Neuronal stem cell (in vitro differentiated cells): ENCODE data around the gene CFAP92.

Experiments
- DNase-seq: peaks from one replicate; pipeline ENCODE4 v3.0.0-alpha.2; 2013; ENCODE audit warnings: low spot score
- H2AFZ ChIP-seq: one replicate; pipeline ENCODE4 v1.6.1; 2013; ENCODE audit warnings: mild to moderate bottlenecking, low read length, inconsistent platforms
- H2AK5ac ChIP-seq: 2 replicates; pipeline ENCODE4 v1.6.1; 2013; ENCODE audit warnings: low read depth, mild to moderate bottlenecking, inconsistent platforms, low read length, moderate library complexity, mixed read lengths
- H2BK120ac ChIP-seq: 2 replicates; pipeline ENCODE4 v1.6.1; 2013; ENCODE audit warnings: low read depth, mild to moderate bottlenecking, inconsistent platforms, low read length, moderate library complexity, mixed read lengths
- H2BK12ac ChIP-seq: one replicate; pipeline ENCODE4 v1.6.1; 2013; ENCODE audit warnings: low read length, inconsistent platforms
- H2BK15ac ChIP-seq: 2 replicates; pipeline ENCODE4 v1.6.1; 2013; ENCODE audit warnings: mild to moderate bottlenecking, low read length, inconsistent platforms, mixed read lengths
- H2BK5ac ChIP-seq: one replicate; pipeline ENCODE4 v1.6.1; 2013; ENCODE audit warnings: inconsistent platforms, mild to moderate bottlenecking, low read length, moderate library complexity
- H3K14ac ChIP-seq: one replicate; pipeline ENCODE4 v1.6.1; 2013; ENCODE audit warnings: low read length, inconsistent platforms
- H3K18ac ChIP-seq: 2 replicates; pipeline ENCODE4 v1.6.1; 2013; ENCODE audit warnings: low read length, inconsistent platforms
- H3K23ac ChIP-seq: 2 replicates; pipeline ENCODE4 v1.6.1; 2013; ENCODE audit warnings: low read depth, mild to moderate bottlenecking, mixed read lengths, low read length, inconsistent platforms; ENCODE audit not compliant: poor library complexity
- H3K27ac ChIP-seq: replicated peaks from 3 replicates; pipeline ENCODE4 v1.5.1; 2013; ENCODE audit warnings: low read length, inconsistent platforms
- H3K27me3 ChIP-seq, 3 experiments: 2 replicates each; pipeline ENCODE4 v1.6.1; 2013; ENCODE audit warnings: low read length in 3 of 3, mild to moderate bottlenecking in 2 of 3, inconsistent platforms in 1 of 3, low read depth in 1 of 3, mixed read lengths in 1 of 3, moderate library complexity in 1 of 3; ENCODE audit not compliant: control insufficient read depth in 3 of 3, insufficient read depth in 3 of 3
- H3K36me3 ChIP-seq, 2 donors: replicated peaks in 1 of 2; 2 replicates each; pipeline ENCODE4 v1.6.1; 2013; ENCODE audit warnings: low read length in 2 of 2; ENCODE audit not compliant: control insufficient read depth in 2 of 2, insufficient read depth in 2 of 2
- H3K4ac ChIP-seq: 2 replicates; pipeline ENCODE4 v1.6.1; 2013; ENCODE audit warnings: inconsistent platforms, mild to moderate bottlenecking, low read length, moderate library complexity
- H3K4me1 ChIP-seq, 2 donors: 1 replicate in 1 of 2; 2 replicates in 1 of 2; pipeline ENCODE4 v1.6.1; 2013; ENCODE audit warnings: low read length in 2 of 2, low read depth in 1 of 2; ENCODE audit not compliant: control insufficient read depth in 2 of 2, insufficient read depth in 1 of 2
- H3K4me2 ChIP-seq: one replicate; pipeline ENCODE4 v1.6.1; 2013; ENCODE audit warnings: mild to moderate bottlenecking, low read length, inconsistent platforms; ENCODE audit not compliant: insufficient read depth, poor library complexity, severe bottlenecking
- H3K4me3 ChIP-seq, 2 donors: 2 replicates each; pipeline ENCODE4 v1.5.1; 2013; ENCODE audit warnings: low read length in 2 of 2, mild to moderate bottlenecking in 2 of 2, inconsistent platforms in 1 of 2, moderate library complexity in 1 of 2
- H3K79me1 ChIP-seq: one replicate; pipeline ENCODE4 v1.6.1; 2013; ENCODE audit warnings: low read depth, mild to moderate bottlenecking, inconsistent platforms, low read length, moderate library complexity
- H3K9ac ChIP-seq: one replicate; pipeline ENCODE4 v1.6.1; 2013; ENCODE audit warnings: mild to moderate bottlenecking, low read depth, low read length, inconsistent platforms; ENCODE audit not compliant: poor library complexity
- H3K9me3 ChIP-seq, 2 donors: replicated peaks in 1 of 2; 2 replicates each; pipeline versions ENCODE3 to v1.6.1; 2013; ENCODE audit warnings: low read length in 2 of 2, mild to moderate bottlenecking in 2 of 2, inconsistent platforms in 1 of 2, low read depth in 1 of 2, mixed read lengths in 1 of 2, moderate library complexity in 1 of 2; ENCODE audit not compliant: control insufficient read depth in 2 of 2, insufficient read depth in 1 of 2
- H4K8ac ChIP-seq: one replicate; pipeline ENCODE4 v1.6.1; 2013; ENCODE audit warnings: low read depth, mild to moderate bottlenecking, inconsistent platforms, low read length, moderate library complexity
- H4K91ac ChIP-seq: one replicate; pipeline ENCODE4 v1.6.1; 2013; ENCODE audit warnings: low read length, low read depth, mild to moderate bottlenecking, inconsistent platforms; ENCODE audit not compliant: poor library complexity
- WGBS, 2 donors: extraction: QIAGEN DNeasy Blood & Tissue Kit; methylation state at CpG; one replicate each; pipeline ENCODE4 v1.1.7; 2013; ENCODE audit warnings: missing lambda C conversion rate in 2 of 2, mixed read lengths in 1 of 2; ENCODE audit not compliant: insufficient read length in 2 of 2, insufficient replicate concordance in 1 of 2; ENCODE audit errors: extremely low coverage in 2 of 2; 5-methylcytosine and 5-hydroxymethylcytosine counted together

The CFAP92 gene

GRCh38 chr3:129006864-129007263 is 13.0 kb upstream of the CFAP92 start:
- peaks cover 0 to 74% of the 10 kb centered on the region in 2 donors for H3K36me3 ChIP-seq
- H3K9ac ChIP-seq: no peak overlapping the region
- H2AFZ ChIP-seq: no peak overlapping the region
- no peak overlapping the region for H2BK15ac ChIP-seq
- no peak overlapping the region for H3K4me3 ChIP-seq
- H4K91ac ChIP-seq: no peak overlapping the region
- no peak overlapping the region for H2AK5ac ChIP-seq
- H3K27ac ChIP-seq: no peak overlapping the region
- DNase-seq: no peak
- peaks cover 13 to 29% of the 10 kb centered on the region in 2 donors for H3K4me1 ChIP-seq
- no peak overlapping the region for H3K23ac ChIP-seq
- H3K4me2 ChIP-seq: no peak overlapping the region
- no peak overlapping the region for H3K4ac ChIP-seq
- H2BK12ac ChIP-seq: no peak overlapping the region
- WGBS, 2 donors: no CpG with 5 or more reads among the region's 3 CpGs
- no peak overlapping the region for H3K14ac ChIP-seq
- H4K8ac ChIP-seq: no peak overlapping the region
- peaks cover 2% of the 10 kb centered on the region for H3K79me1 ChIP-seq
- H3K18ac ChIP-seq: no peak overlapping the region
- H2BK5ac ChIP-seq: no peak overlapping the region
- H2BK120ac ChIP-seq: no peak overlapping the region
- peaks cover 0 to 33% (median 17%) of the 10 kb centered on the region in 3 experiments for H3K27me3 ChIP-seq
- peaks cover 0 to 3% of the 10 kb centered on the region in 2 donors for H3K9me3 ChIP-seq

GRCh38 chr3:129005526-129006303 is 11.8 kb upstream of the CFAP92 start:
- WGBS, 2 donors: no CpG with 5 or more reads among the region's 4 CpGs
- no peak overlapping the region for H3K4me3 ChIP-seq

GRCh38 chr3:129004639-129005295 is 10.9 kb upstream of the CFAP92 start:
- Histone ChIP-seq H3K23ac (no peak overlapping the region), H3K27me3 (peaks cover 0 to 37% (median 17%) of the 10 kb centered on the region in 3 experiments), H3K27ac (no peak overlapping the region), H2BK15ac (no peak overlapping the region), H3K4me2 (no peak overlapping the region), H2BK120ac (no peak overlapping the region), H3K9me3 (peaks cover 0 to 3% of the 10 kb centered on the region in 2 donors), H3K79me1 (peaks cover 2% of the 10 kb centered on the region), H3K9ac (peak overlapping the region; percentile 36), H3K4me1 (peaks cover 7 to 32% of the 10 kb centered on the region in 2 donors), H4K91ac (no peak overlapping the region), H3K18ac (peak overlapping the region; percentile 16), H3K14ac (no peak overlapping the region), H4K8ac (no peak overlapping the region), H3K4me3 (no peak overlapping the region), H2AK5ac (peak overlapping the region; percentile 59), H2AFZ (no peak overlapping the region), H3K4ac (no peak overlapping the region), H3K36me3 (peaks cover 0 to 59% of the 10 kb centered on the region in 2 donors), H2BK5ac (no peak overlapping the region), H2BK12ac (no peak overlapping the region)
- no CpG with 5 or more reads among the region's 6 CpGs for WGBS, 2 donors
- DNase-seq: no peak

More at GRCh38 chr3:129005526-129006303, 11.8 kb upstream of the CFAP92 start:
- H2BK5ac ChIP-seq: no peak overlapping the region
- peaks cover 2% of the 10 kb centered on the region for H3K79me1 ChIP-seq
- no peak for DNase-seq
- no peak overlapping the region for H3K27ac ChIP-seq
- H3K9me3 ChIP-seq: peaks cover 0 to 3% of the 10 kb centered on the region in 2 donors
- H2BK12ac ChIP-seq: no peak overlapping the region
- H2AFZ ChIP-seq: no peak overlapping the region
- peaks cover 0 to 37% (median 17%) of the 10 kb centered on the region in 3 experiments for H3K27me3 ChIP-seq
- no peak overlapping the region for H3K9ac ChIP-seq
- no peak overlapping the region for H2AK5ac ChIP-seq
- H4K91ac ChIP-seq: no peak overlapping the region
- H2BK15ac ChIP-seq: no peak overlapping the region
- no peak overlapping the region for H3K18ac ChIP-seq
- H3K4me2 ChIP-seq: no peak overlapping the region
- H2BK120ac ChIP-seq: no peak overlapping the region
- no peak overlapping the region for H4K8ac ChIP-seq
- no peak overlapping the region for H3K23ac ChIP-seq
- H3K14ac ChIP-seq: no peak overlapping the region
- H3K4ac ChIP-seq: no peak overlapping the region
- peaks cover 0 to 67% of the 10 kb centered on the region in 2 donors for H3K36me3 ChIP-seq
- peaks cover 12 to 31% of the 10 kb centered on the region in 2 donors for H3K4me1 ChIP-seq

- H3K36me3 ChIP-seq: peaks cover 0 to 49% of the 10 kb centered on the region in 2 donors
- H2AK5ac ChIP-seq: no peak overlapping the region
- H2BK12ac ChIP-seq: no peak overlapping the region
- no CpG with 5 or more reads among the region's 55 CpGs for WGBS, 2 donors
- H3K23ac ChIP-seq: no peak overlapping the region
- H3K18ac ChIP-seq: peak overlapping the region; percentile 85
- no peak overlapping the region for H4K91ac ChIP-seq
- H2BK15ac ChIP-seq: peak overlapping the region; percentile 83
- peak overlapping the region; percentile 51 for H3K9ac ChIP-seq
- H3K9me3 ChIP-seq: peaks cover 0 to 3% of the 10 kb centered on the region in 2 donors
- no peak overlapping the region for H2AFZ ChIP-seq
- peak overlapping the region; percentile 30 for H3K4me2 ChIP-seq
- H3K4ac ChIP-seq: no peak overlapping the region
- no peak overlapping the region for H3K4me3 ChIP-seq
- H2BK120ac ChIP-seq: no peak overlapping the region
- no peak overlapping the region for H3K14ac ChIP-seq
- H3K4me1 ChIP-seq: peaks cover 10 to 37% of the 10 kb centered on the region in 2 donors
- H3K27ac ChIP-seq: no peak overlapping the region
- no peak overlapping the region for H2BK5ac ChIP-seq
- peak overlapping the region; percentile 96 for H4K8ac ChIP-seq
- peaks cover 2% of the 10 kb centered on the region for H3K79me1 ChIP-seq
- DNase-seq: no peak
- peaks cover 0 to 37% (median 17%) of the 10 kb centered on the region in 3 experiments for H3K27me3 ChIP-seq
Measured at GRCh38 chr3:129003578-129004112, 9.8 kb upstream of the CFAP92 start.
